Measurements from ENCODE around the gene OTX1.

The OTX1 gene

DNA sequence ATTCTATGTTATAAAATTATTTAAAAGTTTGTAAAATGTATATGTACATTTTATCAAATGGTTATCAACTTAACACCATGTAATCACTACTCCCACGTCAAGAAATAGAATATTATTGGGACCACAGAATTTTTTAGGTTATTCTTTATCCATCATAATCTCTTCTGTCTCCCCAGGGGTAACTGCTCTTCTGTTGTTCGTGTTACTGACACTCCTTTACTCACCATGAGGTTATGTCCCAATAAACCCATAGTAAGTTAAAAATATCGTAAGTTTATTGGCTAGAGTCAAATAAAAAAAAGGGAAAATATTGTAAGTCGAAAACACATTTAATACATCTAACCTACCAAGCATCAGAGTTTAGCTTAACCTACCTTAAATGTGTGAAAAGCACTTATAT, 14.0 kb downstream of the OTX1 start:
- TF ChIP-seq, protein P1, sequence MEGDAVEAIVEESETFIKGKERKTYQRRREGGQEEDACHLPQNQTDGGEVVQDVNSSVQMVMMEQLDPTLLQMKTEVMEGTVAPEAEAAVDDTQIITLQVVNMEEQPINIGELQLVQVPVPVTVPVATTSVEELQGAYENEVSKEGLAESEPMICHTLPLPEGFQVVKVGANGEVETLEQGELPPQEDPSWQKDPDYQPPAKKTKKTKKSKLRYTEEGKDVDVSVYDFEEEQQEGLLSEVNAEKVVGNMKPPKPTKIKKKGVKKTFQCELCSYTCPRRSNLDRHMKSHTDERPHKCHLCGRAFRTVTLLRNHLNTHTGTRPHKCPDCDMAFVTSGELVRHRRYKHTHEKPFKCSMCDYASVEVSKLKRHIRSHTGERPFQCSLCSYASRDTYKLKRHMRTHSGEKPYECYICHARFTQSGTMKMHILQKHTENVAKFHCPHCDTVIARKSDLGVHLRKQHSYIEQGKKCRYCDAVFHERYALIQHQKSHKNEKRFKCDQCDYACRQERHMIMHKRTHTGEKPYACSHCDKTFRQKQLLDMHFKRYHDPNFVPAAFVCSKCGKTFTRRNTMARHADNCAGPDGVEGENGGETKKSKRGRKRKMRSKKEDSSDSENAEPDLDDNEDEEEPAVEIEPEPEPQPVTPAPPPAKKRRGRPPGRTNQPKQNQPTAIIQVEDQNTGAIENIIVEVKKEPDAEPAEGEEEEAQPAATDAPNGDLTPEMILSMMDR (IDR thresholded peaks at IDR 0.05): no peak

DNA sequence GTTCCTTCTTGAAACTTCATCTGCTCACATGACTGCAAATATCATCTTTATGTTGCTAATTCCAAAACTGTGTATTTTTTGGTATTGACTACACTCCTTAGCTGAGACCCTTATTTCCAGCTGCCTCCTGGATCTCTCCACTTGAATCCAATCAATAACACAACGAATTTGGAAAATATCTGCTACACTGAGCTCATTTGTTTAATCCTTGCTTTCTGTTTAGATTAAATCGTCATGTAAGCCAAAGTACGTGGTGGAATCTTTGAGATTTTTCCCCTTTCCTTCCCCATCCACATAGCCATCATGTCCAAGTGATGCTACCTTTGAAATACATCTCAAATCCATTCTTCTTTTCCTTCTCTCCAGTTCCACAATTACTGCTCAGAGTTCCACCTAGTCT, 15.6 kb downstream of the OTX1 start:
- TF ChIP-seq, protein P1 (IDR thresholded peaks at IDR 0.05): no peak

DNA sequence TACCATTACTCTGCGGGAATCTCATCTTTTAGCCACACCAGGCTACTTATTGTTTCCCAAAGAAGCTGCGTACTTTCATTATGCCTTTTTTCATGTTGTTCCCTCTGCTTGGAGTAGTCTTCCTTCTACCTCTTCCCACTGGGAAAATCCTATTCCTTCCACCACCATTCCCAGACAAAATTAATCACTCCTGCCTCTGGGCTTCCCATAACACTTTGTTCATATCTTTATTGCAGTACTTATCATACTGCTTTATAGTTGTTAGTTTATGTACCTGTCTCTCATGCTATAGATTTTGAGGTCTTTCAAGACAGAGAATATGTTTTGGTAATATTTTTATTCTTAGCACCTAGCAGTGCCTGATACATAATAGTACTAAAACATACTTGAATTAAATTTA, 16.2 kb downstream of the OTX1 start:
- TF ChIP-seq, protein P1 (IDR thresholded peaks at IDR 0.05): no peak

DNA sequence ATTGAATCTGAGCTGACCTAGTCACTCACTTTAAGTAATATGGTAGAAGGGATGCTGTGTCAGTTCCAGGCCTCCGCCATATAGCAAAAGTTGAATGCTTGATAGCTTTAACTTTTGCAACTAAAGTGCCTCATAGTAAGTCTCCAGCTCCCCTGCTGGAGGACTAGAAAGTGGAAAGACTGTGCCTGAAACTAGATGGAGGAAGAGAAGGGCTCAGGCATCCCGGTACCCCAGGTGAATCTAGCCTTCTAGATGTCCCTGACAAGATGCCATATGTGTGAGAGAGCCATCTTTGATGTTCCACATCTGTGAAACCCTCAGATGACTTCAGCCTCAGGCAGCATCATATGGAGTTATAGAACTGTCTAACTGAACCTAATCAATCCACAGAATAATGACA, 21.0 kb downstream of the OTX1 start:
- TF ChIP-seq, protein P1 (IDR thresholded peaks at IDR 0.05): no peak

DNA sequence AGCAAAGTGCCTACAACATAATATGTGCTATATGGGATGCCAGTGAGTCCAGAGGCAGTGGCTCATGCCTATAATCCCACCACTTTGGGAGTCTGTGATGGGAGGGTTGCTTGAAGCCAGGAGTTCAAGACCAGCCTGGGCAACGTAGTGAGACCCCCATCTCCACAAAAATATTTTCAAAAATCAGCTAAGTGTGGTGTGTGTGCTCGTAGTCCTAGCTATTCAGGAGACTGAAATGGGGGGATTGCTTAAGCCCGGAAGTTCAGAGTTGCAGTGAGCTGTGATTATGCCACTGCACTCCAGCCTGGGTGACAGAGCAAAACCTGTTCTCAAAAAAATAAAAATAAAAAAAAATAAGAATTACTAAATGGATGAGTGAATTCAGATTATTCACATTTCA, 23.4 kb downstream of the OTX1 start:
- TF ChIP-seq, protein P1 (IDR thresholded peaks at IDR 0.05): no peak

DNA sequence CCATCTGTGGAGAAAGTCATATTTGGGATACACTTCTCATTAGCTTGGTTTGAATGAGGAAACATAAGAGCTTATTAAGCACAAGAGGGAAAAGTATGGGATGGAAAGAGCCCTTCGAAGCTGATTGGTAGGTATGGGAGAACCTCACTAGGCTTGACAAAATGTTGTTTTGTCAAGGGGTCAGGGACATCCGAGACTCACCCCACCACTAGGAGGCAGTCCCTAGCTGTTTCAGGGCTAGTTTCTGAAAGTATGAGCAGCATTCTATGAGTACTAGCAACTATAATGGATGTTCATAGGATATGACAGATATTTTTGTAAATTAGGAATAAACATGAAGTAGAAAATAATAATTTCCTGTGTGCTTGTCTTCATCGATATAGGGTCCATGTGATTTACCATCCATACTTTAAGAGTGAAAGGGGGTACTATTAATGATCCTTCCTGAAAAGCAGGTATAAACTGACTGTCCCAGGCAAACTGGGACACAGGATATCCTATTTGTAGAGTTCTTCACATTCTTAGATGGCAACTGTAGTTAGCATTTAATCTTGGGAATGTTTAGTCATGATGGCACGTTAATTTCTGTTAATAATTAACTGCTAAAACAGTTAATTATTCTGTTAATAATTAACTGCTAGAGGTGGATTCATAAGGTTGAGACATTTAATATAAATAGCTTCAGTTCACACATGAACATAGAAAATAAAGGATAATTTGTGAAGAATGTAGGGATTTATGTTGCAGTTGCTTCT, 28.4 kb downstream of the OTX1 start:
- TF ChIP-seq, protein P1 (IDR thresholded peaks at IDR 0.05): peak; percentile 36; the same call in 1 of the 2 replicates

DNA sequence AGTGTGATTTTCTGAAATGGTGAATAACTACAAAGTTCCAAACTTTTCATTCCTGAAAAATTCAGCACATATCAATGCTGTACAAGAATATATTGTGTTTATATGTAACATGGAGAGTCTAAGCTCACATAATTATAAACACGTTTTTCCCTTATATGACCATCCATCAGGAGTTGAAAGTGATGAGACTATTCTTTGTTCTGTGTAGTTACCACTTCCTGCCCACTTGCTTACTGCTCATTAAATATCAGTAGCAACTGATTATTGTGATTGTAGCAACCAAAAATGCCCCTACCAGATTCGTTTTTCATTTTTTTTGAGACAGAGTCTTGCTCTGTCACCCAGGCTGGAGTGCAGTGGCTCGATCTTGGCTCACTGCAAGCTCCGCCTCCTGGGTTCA, 30.8 kb downstream of the OTX1 start:
- TF ChIP-seq, protein P1 (IDR thresholded peaks at IDR 0.05): no peak

DNA sequence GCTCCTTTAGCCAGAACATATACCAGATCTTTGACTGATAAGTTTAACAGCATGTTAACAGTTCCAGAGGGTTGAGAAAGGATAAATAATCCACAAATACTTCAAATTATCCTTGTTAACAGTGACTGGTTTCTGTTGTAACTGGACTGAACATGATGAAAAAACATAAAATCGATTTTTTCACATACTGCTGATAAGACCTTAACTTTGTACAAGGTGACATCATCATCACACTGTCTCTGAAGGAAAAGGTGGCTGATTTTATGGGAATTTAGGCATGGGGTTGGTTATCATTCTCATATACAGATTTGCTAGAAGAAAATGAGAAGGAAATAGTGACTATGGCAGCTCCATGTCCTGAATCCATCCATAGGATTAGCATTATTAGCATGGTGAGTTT, 36.1 kb downstream of the OTX1 start:
- TF ChIP-seq, protein P1 (IDR thresholded peaks at IDR 0.05): no peak
